Fibroblast of villous mesenchyme (primary cell): Measurements from ENCODE around the gene CHST5. TPM values are rescaled to one million over a fixed set of nuclear protein-coding genes. Genes with fewer than 3 reads are reported as not detected.

Experiments used
- DNase-seq: peaks from one replicate; pipeline ENCODE4 v3.0.0-alpha.2; 2010; ENCODE audit warnings: low read depth
- H3K4me3 ChIP-seq: 2 replicates; pipeline ENCODE4 v1.5.1; 2011; ENCODE audit warnings: low read depth, mild to moderate bottlenecking, low read length
- total RNA-seq: library from RNA; depleted of rRNA; stranded (reverse); fragments of >200 nt; gene quantifications from 2 replicates; pipeline ENCODE4 v1.2.3, GENCODE V29; 2012
- TF ChIP-seq, protein P1 (sequence below): IDR thresholded peaks from 2 replicates; pipeline ENCODE4 v1.5.1; 2012; ENCODE audit warnings: low read depth, mild to moderate bottlenecking, low read length; ENCODE audit not compliant: insufficient read depth

The CHST5 gene
- total RNA-seq, 1 donor = not detected

DNA sequence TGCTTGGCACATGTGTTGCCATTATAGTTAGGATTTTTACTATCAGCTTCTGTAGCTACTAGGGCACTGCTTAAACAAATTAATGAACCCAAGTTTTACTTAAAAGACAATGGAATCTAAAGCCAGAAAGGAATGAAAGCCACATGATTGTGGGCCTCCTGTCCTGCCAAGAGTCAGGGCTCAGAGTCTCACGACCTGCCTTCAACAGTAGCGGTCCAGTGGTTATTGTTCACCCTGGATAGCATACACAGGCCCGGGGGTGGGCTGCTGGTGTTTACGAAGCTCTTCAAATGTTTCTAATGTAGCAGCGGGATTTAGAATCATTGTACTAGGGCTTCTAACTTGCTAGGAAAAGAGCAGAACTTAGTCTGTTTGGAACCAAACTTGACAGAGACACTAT, 38.0 kb upstream of the CHST5 start:
- no peak for DNase-seq
- TF ChIP-seq, protein P1, sequence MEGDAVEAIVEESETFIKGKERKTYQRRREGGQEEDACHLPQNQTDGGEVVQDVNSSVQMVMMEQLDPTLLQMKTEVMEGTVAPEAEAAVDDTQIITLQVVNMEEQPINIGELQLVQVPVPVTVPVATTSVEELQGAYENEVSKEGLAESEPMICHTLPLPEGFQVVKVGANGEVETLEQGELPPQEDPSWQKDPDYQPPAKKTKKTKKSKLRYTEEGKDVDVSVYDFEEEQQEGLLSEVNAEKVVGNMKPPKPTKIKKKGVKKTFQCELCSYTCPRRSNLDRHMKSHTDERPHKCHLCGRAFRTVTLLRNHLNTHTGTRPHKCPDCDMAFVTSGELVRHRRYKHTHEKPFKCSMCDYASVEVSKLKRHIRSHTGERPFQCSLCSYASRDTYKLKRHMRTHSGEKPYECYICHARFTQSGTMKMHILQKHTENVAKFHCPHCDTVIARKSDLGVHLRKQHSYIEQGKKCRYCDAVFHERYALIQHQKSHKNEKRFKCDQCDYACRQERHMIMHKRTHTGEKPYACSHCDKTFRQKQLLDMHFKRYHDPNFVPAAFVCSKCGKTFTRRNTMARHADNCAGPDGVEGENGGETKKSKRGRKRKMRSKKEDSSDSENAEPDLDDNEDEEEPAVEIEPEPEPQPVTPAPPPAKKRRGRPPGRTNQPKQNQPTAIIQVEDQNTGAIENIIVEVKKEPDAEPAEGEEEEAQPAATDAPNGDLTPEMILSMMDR = no peak
- H3K4me3 ChIP-seq = no peak overlapping the region

DNA sequence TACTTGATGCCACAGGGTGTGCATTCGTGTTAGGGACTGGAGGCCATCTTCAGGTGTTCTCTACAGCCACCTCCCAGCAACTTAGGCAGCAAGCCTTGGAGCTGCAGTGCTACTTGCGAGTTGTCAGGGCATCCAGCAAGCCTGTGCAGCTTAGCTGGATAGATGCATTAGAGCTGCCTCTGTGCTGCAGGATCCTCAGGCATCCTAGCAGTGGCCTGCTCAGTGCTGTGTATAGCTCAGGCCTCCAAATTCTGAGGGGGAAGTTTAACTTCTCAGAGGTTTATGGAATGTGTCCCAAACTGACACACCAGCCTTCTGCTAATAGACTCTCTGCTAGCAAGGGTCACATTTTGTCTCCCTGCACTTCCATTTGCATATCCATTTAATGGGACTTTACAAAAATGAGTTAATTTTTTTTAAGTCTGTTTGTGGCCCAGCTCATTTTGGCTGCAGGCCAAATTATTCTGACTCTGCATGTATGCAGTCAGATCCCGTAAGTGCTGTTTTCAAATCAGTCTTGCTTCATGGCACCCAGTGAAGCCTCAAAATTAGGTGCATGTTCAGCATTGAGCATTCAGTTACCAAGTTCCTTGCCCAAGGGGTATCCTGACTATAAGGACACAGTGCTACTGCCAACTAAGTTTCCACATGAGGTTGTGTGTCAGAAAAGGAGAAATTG, 37.1 kb upstream of the CHST5 start:
- TF ChIP-seq, protein P1 = no peak
- no peak for DNase-seq
- H3K4me3 ChIP-seq = no peak overlapping the region

DNA sequence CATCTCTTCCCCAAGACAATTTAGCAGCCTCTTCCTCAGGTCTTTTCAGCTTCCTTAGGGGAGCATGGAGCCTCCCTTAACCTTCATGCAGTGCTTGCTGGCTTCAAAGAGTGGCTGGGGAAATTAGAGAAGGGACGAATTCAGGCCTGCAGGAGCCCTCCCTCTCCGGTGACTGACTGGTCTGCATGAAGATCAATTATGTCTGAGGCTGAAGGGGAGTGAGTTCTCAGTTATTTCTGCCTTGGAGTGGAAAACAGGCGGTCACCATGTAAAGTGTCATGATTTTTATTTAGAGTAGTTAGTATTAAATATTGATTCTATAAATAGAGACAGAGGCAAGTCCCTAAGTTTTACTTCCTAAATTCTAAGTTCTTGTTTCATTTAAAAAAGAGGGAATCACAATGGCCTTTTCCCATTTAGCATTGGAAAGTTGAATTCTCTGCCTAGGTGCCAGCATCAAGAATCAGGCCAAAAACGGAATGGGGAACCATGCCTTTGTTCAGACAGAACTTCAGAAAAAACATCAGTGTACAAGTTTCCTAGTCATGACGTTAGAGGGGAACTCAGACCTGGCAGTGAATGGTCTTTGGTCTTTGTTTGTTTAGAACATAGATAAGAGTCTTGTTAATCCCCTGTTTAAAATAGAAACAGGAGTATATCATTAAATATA, 34.6 kb upstream of the CHST5 start:
- TF ChIP-seq, protein P1 = no peak
- DNase-seq = no peak
- no peak overlapping the region for H3K4me3 ChIP-seq

DNA sequence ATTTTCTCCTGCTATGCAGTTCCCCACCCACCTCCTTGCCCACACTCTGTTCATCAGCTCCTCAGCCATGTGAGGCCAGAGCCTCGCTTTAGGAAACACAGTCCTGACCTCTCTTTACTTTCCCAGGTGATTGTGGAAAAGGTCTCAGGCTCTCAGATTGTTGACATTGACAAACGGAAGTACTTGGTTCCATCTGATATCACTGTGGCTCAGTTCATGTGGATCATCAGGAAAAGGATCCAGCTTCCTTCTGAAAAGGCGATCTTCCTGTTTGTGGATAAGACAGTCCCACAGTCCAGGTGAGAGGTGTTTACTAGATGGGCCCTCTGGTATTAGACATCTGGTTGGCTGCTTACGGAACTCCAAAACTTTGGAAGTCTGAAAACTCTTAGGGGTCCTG, 32.0 kb upstream of the CHST5 start:
- no peak overlapping the region for H3K4me3 ChIP-seq
- TF ChIP-seq, protein P1 = no peak
- no peak for DNase-seq

DNA sequence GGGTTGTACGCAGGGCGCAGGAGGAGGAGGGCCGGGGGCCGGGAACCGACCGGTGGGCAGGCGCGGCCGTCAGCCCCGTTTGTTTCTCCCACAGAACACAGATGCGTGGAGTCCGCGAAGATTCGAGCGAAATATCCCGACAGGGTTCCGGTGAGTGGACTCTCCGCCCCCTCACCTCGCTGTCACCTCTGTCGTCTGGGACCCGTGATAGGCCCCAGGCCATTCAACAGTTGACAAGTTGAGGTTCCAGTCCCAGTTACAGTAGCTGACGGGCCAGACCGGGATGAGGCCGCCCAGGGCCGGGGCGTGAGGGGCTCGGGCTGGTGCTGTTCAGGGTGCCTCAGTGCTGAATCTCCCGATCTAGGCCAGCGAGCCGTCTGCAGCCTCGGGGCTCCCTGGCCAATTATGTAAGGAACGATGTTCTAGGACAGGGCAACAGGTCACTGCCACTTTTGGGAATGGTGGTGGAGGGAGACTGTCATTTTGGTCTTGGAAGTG, 30.9 kb upstream of the CHST5 start:
- peak overlapping the region; percentile 71 for H3K4me3 ChIP-seq
- TF ChIP-seq, protein P1 = no peak
- no peak for DNase-seq

DNA sequence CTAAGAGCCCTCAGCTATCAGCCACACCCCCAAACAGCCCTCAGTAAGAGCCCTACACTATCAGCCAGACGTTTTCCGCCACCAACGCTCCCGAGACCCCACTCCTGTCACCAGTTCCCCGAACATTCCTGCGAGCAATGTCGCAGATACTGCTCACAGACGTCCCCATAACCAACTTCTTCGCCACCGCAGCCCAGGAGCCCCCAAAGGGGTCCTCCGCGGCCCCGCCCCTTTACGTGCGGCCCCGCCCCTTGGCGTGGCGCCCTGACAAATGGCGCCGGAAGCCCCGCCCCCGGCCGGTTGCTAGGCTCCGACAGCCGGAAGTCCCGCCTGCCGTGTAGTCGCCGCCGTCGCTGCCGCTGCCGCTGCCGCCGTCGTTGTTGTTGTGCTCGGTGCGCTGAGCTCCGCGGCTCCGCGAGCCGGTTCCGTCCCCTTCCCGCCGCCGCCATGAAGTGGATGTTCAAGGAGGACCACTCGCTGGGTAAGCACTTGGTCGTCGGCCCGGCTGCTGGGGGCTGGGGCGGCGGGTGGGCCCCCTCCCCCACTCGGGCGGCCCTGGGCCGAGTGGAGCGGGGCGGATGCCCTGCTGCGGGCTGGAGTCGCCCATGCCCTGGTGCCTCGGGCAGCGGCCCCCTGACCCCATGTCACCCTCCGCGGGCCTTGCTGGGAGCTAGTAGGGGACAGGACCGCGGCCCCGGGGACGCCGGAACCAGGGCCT, 30.3 kb upstream of the CHST5 start, which contains the start of gene GABARAPL2:
GABARAPL2 (plus strand) TSS at position 340 of the 718 bp plus-strand sequence; CDS start at position 448, 108 bp downstream.
- peak; percentile 78 for DNase-seq
- TF ChIP-seq, protein P1 = no peak
- H3K4me3 ChIP-seq = peak within 1 kb of the TSS; percentile 71
